ENCODE measurements around the gene MCRS1. TPM values are rescaled to one million over a fixed set of nuclear protein-coding genes. Genes with fewer than 3 reads are reported as not detected.
A peak's percentile ranks its signal among the peaks of the same experiment; 100 is the strongest.

Gene MCRS1
- total RNA-seq, 1 experiment from 2014 or later: 71.7 TPM

GRCh38 chr12:49556391-49557186 is 11.4 kb downstream of the MCRS1 start:
- no peak for DNase-seq (ENCODE audit: low spot score)

GRCh38 chr12:49555631-49556390 is 12.1 kb downstream of the MCRS1 start:
- DNase-seq (ENCODE audit: low spot score): no peak

- no peak for DNase-seq (ENCODE audit: low spot score)
Observed at GRCh38 chr12:49554266-49554665, 13.7 kb downstream of the MCRS1 start.

- DNase-seq (ENCODE audit: low spot score): no peak
Observed at GRCh38 chr12:49553512-49554088, 14.3 kb downstream of the MCRS1 start.

- DNase-seq (ENCODE audit: low spot score): no peak
Observed at GRCh38 chr12:49552899-49553298, 15.0 kb downstream of the MCRS1 start.

GRCh38 chr12:49552425-49552824 is 15.5 kb downstream of the MCRS1 start:
- no peak for DNase-seq (ENCODE audit: low spot score)

GRCh38 chr12:49552014-49552413 is 15.9 kb downstream of the MCRS1 start:
- peak; percentile 25 for DNase-seq (ENCODE audit: low spot score)

- no peak for DNase-seq (ENCODE audit: low spot score)
Observed at GRCh38 chr12:49550693-49551252, 17.2 kb downstream of the MCRS1 start.

- DNase-seq (ENCODE audit: low spot score): no peak
Observed at GRCh38 chr12:49549735-49550692, 17.9 kb downstream of the MCRS1 start.

- no peak for DNase-seq (ENCODE audit: low spot score)
Observed at GRCh38 chr12:49548822-49549648, 18.9 kb downstream of the MCRS1 start.

- no peak for DNase-seq (ENCODE audit: low spot score)
Observed at GRCh38 chr12:49548481-49548821, 19.5 kb downstream of the MCRS1 start.

- no peak for DNase-seq (ENCODE audit: low spot score)
Observed at GRCh38 chr12:49547090-49547690, 20.8 kb downstream of the MCRS1 start.

- no peak for DNase-seq (ENCODE audit: low spot score)
Observed at GRCh38 chr12:49546481-49546880, 21.5 kb downstream of the MCRS1 start.

- no peak for DNase-seq (ENCODE audit: low spot score)
Observed at GRCh38 chr12:49545815-49546214, 22.1 kb downstream of the MCRS1 start.

- no peak for DNase-seq (ENCODE audit: low spot score)
Observed at GRCh38 chr12:49543914-49544815, 23.8 kb downstream of the MCRS1 start.

GRCh38 chr12:49543221-49543913 is 24.6 kb downstream of the MCRS1 start:
- DNase-seq (ENCODE audit: low spot score): no peak

- DNase-seq (ENCODE audit: low spot score): no peak
Observed at GRCh38 chr12:49542592-49543160, 25.3 kb downstream of the MCRS1 start.

GRCh38 chr12:49541911-49542505 is 25.9 kb downstream of the MCRS1 start:
- no peak for DNase-seq (ENCODE audit: low spot score)
